ENCODE results near the gene ZNF532. TPM values are rescaled to one million over a fixed set of nuclear protein-coding genes. Genes with fewer than 3 reads are reported as not detected.
"Not testable (repeated sequence)": the region's sequence is repeated elsewhere in the genome, so short reads cannot be mapped to it uniquely, and the experiment has no call there.

ZNF532 gene
- total and polyA plus RNA-seq, 2 donors (not counting 3 experiments of a cell fraction or from before 2014, with no cell fraction given) = 42.3 to 70.1 TPM

GRCh38 chr18:58852629-58853028 lies 12.0 kb upstream of the ZNF532 start:
- CTCF ChIA-PET = interaction anchor here (1.0 kb wide), 1 partner anchor 189 kb away, joined by 3 read pairs; no protein-coding TSS in a partner anchor
- no peaks in the 10 kb centered on the region for H3K9me1 ChIP-seq (replicated peaks; ENCODE audit: control insufficient read depth, extremely low read depth, insufficient read depth, low read length)
- intact Hi-C loops (cut with micrococcal nuclease) = no loop called here

GRCh38 chr18:58853561-58853960 lies 11.1 kb upstream of the ZNF532 start:
- Histone ChIP-seq H3K9me3 (replicated peaks; ENCODE audit: control insufficient read depth, insufficient read depth, low read length) (no peaks in the 10 kb centered on the region), H3K9me1 (replicated peaks; ENCODE audit: control insufficient read depth, extremely low read depth, insufficient read depth, low read length) (no peaks in the 10 kb centered on the region), H3K4me3 (replicated peaks in 1 of 3; ENCODE audit: insufficient read depth in 1 of 3, low read depth in 1 of 3, low read length in 3 of 3) (no peak overlapping the region), H3K36me3 (ENCODE audit: control insufficient read depth in 2 of 2, extremely low read depth in 1 of 2, insufficient read depth in 2 of 2, low read length in 2 of 2) (no peaks in the 10 kb centered on the region), H3K4me2 (ENCODE audit: insufficient read depth, low read length) (no peak overlapping the region), H3K27me3 (ENCODE audit: control insufficient read depth in 2 of 2, insufficient read depth in 2 of 2, low read length in 2 of 2) (no peaks in the 10 kb centered on the region), H3K79me2 (ENCODE audit: control insufficient read depth, insufficient read depth, low read length) (no peaks in the 10 kb centered on the region), H2AFZ (ENCODE audit: low read depth, low read length) (no peak overlapping the region), H3K27ac (ENCODE audit: insufficient read depth, low read depth, low read length) (no peak overlapping the region), H4K20me1 (replicated peaks; ENCODE audit: control insufficient read depth, extremely low read depth, insufficient read depth, low read length) (no peaks in the 10 kb centered on the region), H3K9ac (replicated peaks; ENCODE audit: extremely low read depth, insufficient read depth, low read length) (no peak overlapping the region), H3K4me1 (ENCODE audit: control insufficient read depth, extremely low read depth, insufficient read depth, low read length) (no peaks in the 10 kb centered on the region)
- BruUV-seq (replicated peaks) = no TSS peak
- intact Hi-C loops (cut with micrococcal nuclease) (no loop called here), dilution Hi-C loops (cut with MboI; ENCODE audit: extremely low pct_ligation_motif_present, low sequenced_read_pairs) (no loop called here)
- POLR2A ChIA-PET = no interaction called here
- DNase-seq (ENCODE audit: low read depth, low spot score) (no peak), FAIRE-seq (no peak)
- TF ChIP-seq JUN (IDR thresholded peaks at IDR 0.05; ENCODE audit: borderline replicate concordance, insufficient read depth, insufficient read length, low read depth) (no peak), EZH2 (IDR thresholded peaks at IDR 0.05; ENCODE audit: borderline replicate concordance, low read depth, low read length, severe bottlenecking) (no peak), POLR2AphosphoS5 (IDR thresholded peaks at IDR 0.05; ENCODE audit: insufficient read depth, low read depth, low read length) (no peak), FOS (IDR thresholded peaks at IDR 0.05; ENCODE audit: borderline replicate concordance, insufficient read depth, low read length) (no peak), MAX (IDR thresholded peaks at IDR 0.05; ENCODE audit: insufficient read depth, insufficient read length) (no peak), GATA2 (IDR thresholded peaks at IDR 0.05; ENCODE audit: insufficient read depth, insufficient read length, low read depth, low read length) (no peak), POLR2A (IDR thresholded peaks at IDR 0.05; ENCODE audit: low read depth, low read length) (no peak), CTCF (IDR thresholded peaks at IDR 0.05; ENCODE audit: extremely low read depth in 1 of 2, insufficient read depth in 1 of 2, low read depth in 1 of 2, low read length in 2 of 2) (no peak), MYC (IDR thresholded peaks at IDR 0.05; ENCODE audit: low read depth, low read length) (no peak)
- CTCF ChIA-PET = no interaction called here

More at GRCh38 chr18:58852629-58853028, 12.0 kb upstream of the ZNF532 start:
- DNase-seq (ENCODE audit: low read depth, low spot score) (no peak), FAIRE-seq (no peak)
- no TSS peak for BruUV-seq (replicated peaks)
- dilution Hi-C loops (cut with MboI; ENCODE audit: extremely low pct_ligation_motif_present, low sequenced_read_pairs) = no loop called here
- H3K9me3 ChIP-seq (replicated peaks; ENCODE audit: control insufficient read depth, insufficient read depth, low read length) = no peaks in the 10 kb centered on the region
- no peaks in the 10 kb centered on the region for H4K20me1 ChIP-seq (replicated peaks; ENCODE audit: control insufficient read depth, extremely low read depth, insufficient read depth, low read length)
- no peak overlapping the region for H3K4me2 ChIP-seq (ENCODE audit: insufficient read depth, low read length)
- TF ChIP-seq POLR2A (IDR thresholded peaks at IDR 0.05; ENCODE audit: low read depth, low read length) = no peak
- no peaks in the 10 kb centered on the region for H3K36me3 ChIP-seq (ENCODE audit: control insufficient read depth in 2 of 2, extremely low read depth in 1 of 2, insufficient read depth in 2 of 2, low read length in 2 of 2)
- H2AFZ ChIP-seq (ENCODE audit: low read depth, low read length) = no peak overlapping the region
- H3K27me3 ChIP-seq (ENCODE audit: control insufficient read depth in 2 of 2, insufficient read depth in 2 of 2, low read length in 2 of 2) = no peaks in the 10 kb centered on the region
- POLR2A ChIA-PET = no interaction called here
- H3K4me1 ChIP-seq (ENCODE audit: control insufficient read depth, extremely low read depth, insufficient read depth, low read length) = no peaks in the 10 kb centered on the region
- no peak overlapping the region for H3K9ac ChIP-seq (replicated peaks; ENCODE audit: extremely low read depth, insufficient read depth, low read length)
- H3K27ac ChIP-seq (ENCODE audit: insufficient read depth, low read depth, low read length) = no peak overlapping the region
- no peak overlapping the region for H3K4me3 ChIP-seq (replicated peaks in 1 of 3; ENCODE audit: insufficient read depth in 1 of 3, low read depth in 1 of 3, low read length in 3 of 3)
- H3K79me2 ChIP-seq (ENCODE audit: control insufficient read depth, insufficient read depth, low read length) = no peaks in the 10 kb centered on the region

DNA sequence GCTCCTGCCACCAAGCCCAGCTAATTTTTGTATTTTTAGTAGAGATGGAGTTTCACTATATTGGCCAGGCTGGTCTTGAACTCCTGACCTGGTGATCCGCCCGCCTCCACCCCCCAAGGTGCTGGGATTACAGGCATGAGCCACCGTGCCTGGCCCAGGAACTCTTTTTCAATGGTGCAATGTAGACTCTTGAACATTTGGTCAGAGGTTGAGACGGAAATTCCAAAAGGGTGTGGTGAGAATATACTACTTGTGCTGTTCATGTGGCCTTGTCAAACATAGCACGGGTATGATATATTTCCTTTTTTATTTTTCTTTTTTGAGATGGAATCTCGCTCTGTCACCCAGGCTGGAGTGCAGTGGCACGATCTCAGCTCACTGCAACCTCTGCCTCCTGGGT lies 9.2 kb upstream of the ZNF532 start:
- H2AFZ ChIP-seq (ENCODE audit: low read depth, low read length); CTCF ChIA-PET; H3K79me2 ChIP-seq (ENCODE audit: control insufficient read depth, insufficient read depth, low read length); H3K4me2 ChIP-seq (ENCODE audit: insufficient read depth, low read length); H3K9me1 ChIP-seq (replicated peaks; ENCODE audit: control insufficient read depth, extremely low read depth, insufficient read depth, low read length); H3K36me3 ChIP-seq (ENCODE audit: control insufficient read depth in 2 of 2, extremely low read depth in 1 of 2, insufficient read depth in 2 of 2, low read length in 2 of 2); POLR2A ChIA-PET; H4K20me1 ChIP-seq (replicated peaks; ENCODE audit: control insufficient read depth, extremely low read depth, insufficient read depth, low read length); BruUV-seq (replicated peaks); H3K27me3 ChIP-seq (ENCODE audit: control insufficient read depth in 2 of 2, insufficient read depth in 2 of 2, low read length in 2 of 2); intact Hi-C loops (cut with micrococcal nuclease); FAIRE-seq; DNase-seq (ENCODE audit: low read depth, low spot score); H3K9ac ChIP-seq (replicated peaks; ENCODE audit: extremely low read depth, insufficient read depth, low read length); H3K9me3 ChIP-seq (replicated peaks; ENCODE audit: control insufficient read depth, insufficient read depth, low read length); H3K27ac ChIP-seq (ENCODE audit: insufficient read depth, low read depth, low read length); dilution Hi-C loops (cut with MboI; ENCODE audit: extremely low pct_ligation_motif_present, low sequenced_read_pairs); H3K4me3 ChIP-seq (replicated peaks in 1 of 3; ENCODE audit: insufficient read depth in 1 of 3, low read depth in 1 of 3, low read length in 3 of 3); H3K4me1 ChIP-seq (ENCODE audit: control insufficient read depth, extremely low read depth, insufficient read depth, low read length): not testable (repeated sequence)
